C4-2B (cell line): ENCODE measurements around the gene TSPAN1.
A peak's percentile ranks its signal among the peaks of the same experiment; 100 is the strongest.

ENCODE experiments used
- CTCF ChIP-seq: fragments of 450-650 bp; conservative IDR thresholded peaks from 2 replicates; pipeline ENCODE4 v1.5.1; 2017; ENCODE audit warnings: mild to moderate bottlenecking
- ZFX ChIP-seq: fragments of 450-650 bp; IDR thresholded peaks from 2 replicates; pipeline ENCODE4 v1.6.1; 2017

GRCh38 chr1:46130121-46130520, 44.8 kb upstream of the TSPAN1 start:
- peak; percentile 14; the same call in 1 of the 2 replicates for TF ChIP-seq CTCF
- TF ChIP-seq ZFX = no peak
